ENCODE data around the gene CFAP73. TPM values are rescaled to one million over a fixed set of nuclear protein-coding genes. Genes with fewer than 3 reads are reported as not detected.
"Not testable (repeated sequence)": the region's sequence is repeated elsewhere in the genome, so short reads cannot be mapped to it uniquely, and the experiment has no call there.

The CFAP73 gene
- total RNA-seq, 8 experiments from 2014 or later: 0.22 to 2.1 (median 0.44) TPM; not detected in 2

DNA sequence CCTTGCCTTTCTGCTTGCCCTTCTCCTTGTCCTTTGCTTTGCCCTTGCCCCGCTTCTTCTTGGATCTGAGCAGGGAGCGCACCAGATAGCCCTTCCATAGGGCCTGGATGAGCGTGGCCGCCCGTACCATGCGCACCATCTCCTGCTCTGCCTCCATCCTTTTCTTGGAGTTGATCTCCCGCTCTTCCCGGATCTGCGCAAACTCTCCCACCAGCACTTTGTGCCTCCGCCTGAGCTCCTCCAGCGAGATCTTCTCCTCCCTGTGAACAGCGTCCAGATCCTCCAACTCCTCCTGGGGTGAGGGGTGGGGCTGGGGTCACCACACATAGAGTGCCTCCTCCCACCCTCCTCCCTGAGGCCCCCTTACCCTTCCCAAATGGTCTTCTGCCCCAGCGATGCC is 46.1 kb downstream of the CFAP73 start:
- Histone ChIP-seq H3K4me3 (no peak overlapping the region), H3K4me1 (replicated peaks in 1 of 2) (no peaks in the 10 kb centered on the region), H3K27ac (no peak overlapping the region)
- WGBS, 10 experiments: 80 to 100% (median 97%) methylated on average over 1 to 12 of the region's 13 CpGs; no CpG with 5 or more reads in 5 of the 10 experiments
- ATAC-seq (replicated peaks in 6 of 8): no peak
- in situ Hi-C loops (cut with MboI; ENCODE audit: low pct_unique_long_range_greater_than_20kb in 2 of 9, low sequenced_read_pairs in 9 of 9, unreplicated experiment in 9 of 9): no loop called here

DNA sequence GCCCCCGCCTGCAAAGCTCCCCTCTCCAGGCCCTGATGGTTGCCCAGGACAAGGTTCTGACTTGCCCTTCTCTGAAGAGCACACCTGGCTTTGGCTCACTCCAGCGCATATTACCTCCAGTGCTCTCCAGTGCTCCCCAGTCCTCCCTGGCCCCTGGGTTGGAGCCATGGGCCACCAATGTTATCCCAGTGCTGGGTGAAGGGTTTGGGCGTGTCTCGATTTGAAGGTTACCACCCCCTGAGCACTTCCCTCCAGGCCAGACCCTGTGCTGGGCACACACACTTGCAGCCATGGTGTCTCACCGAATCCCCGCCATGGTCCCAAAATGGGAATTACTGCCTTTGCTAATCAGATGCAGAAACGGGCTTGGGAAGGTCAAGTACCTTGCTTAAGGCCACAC is 47.1 kb downstream of the CFAP73 start:
- Histone ChIP-seq H3K4me1 (replicated peaks in 1 of 2) (no peaks in the 10 kb centered on the region), H3K27ac (no peak overlapping the region), H3K4me3 (no peak overlapping the region)
- in situ Hi-C loops (cut with MboI; ENCODE audit: low pct_unique_long_range_greater_than_20kb in 2 of 9, low sequenced_read_pairs in 9 of 9, unreplicated experiment in 9 of 9): no loop called here
- WGBS, 10 experiments: 80 to 100% (median 80%) methylated on average over 1 to 2 of the region's 7 CpGs; no CpG with 5 or more reads in 5 of the 10 experiments
- ATAC-seq (replicated peaks in 6 of 8): peak in 1 of 8 experiments; percentile 7

DNA sequence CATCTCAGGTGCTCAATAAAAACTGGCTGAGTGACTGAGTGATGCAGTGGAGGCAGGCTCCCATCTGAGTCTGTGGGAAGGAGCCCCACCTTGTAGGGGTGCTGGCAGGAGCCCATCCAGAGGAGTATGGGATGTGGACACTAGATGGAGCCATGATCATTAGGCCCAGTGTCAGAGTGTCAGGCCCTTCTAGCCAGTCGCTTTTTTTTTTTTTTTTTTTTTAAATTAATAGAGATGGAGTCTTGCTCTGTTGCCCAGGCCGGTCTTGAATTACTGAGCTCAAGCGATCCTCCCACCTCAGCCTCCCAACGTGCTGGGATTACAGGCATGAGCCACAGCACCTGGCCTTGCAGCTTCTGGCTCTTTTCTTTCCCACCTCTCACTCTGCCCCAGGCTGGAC is 47.5 kb downstream of the CFAP73 start:
- WGBS, 10 experiments: 0 to 33% (median 10%) methylated on average over 1 to 2 of the region's 4 CpGs; no CpG with 5 or more reads in 6 of the 10 experiments
- H3K27ac ChIP-seq: no peak overlapping the region
- no peaks in the 10 kb centered on the region for H3K4me1 ChIP-seq (replicated peaks in 1 of 2)
- peak; percentile 50 to 96 (median 68) for ATAC-seq (replicated peaks in 6 of 8)
- in situ Hi-C loops (cut with MboI; ENCODE audit: low pct_unique_long_range_greater_than_20kb in 2 of 9, low sequenced_read_pairs in 9 of 9, unreplicated experiment in 9 of 9): no loop called here
- no peak overlapping the region for H3K4me3 ChIP-seq

DNA sequence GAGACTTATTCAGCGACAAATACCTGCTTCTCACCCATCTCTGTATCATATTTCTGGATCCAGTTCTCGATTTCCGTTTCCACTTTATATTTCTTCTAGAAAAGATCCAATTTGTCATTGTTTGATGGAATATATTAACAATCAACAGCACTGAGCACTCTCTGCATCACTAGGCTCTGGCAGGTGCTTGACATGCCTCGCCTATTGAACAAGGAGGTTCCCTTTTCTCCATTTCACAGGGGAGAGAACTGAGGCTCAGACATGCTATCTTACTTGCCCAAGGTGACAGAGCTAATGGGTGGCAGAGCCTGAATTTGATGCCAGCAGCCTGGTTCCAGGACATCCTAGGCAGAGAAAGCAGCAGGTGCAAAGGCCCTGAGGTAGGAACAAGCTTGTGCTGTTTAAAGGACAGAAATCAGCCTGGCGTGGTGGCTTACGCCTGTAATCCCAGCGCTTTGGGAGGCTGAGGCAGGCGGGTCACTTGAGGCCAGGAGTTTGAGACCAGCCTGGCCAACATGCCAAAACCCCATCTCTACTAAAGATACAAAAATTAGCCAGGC is 48.1 kb downstream of the CFAP73 start:
- Histone ChIP-seq H3K27ac (no peak overlapping the region), H3K4me3 (no peak overlapping the region), H3K4me1 (replicated peaks in 1 of 2) (no peaks in the 10 kb centered on the region)
- ATAC-seq (replicated peaks in 6 of 8): no peak
- in situ Hi-C loops (cut with MboI; ENCODE audit: low pct_unique_long_range_greater_than_20kb in 2 of 9, low sequenced_read_pairs in 9 of 9, unreplicated experiment in 9 of 9): no loop called here
- WGBS, 10 experiments: 85 to 100% (median 97%) methylated on average over 2 to 8 of the region's 8 CpGs; no CpG with 5 or more reads in 3 of the 10 experiments

DNA sequence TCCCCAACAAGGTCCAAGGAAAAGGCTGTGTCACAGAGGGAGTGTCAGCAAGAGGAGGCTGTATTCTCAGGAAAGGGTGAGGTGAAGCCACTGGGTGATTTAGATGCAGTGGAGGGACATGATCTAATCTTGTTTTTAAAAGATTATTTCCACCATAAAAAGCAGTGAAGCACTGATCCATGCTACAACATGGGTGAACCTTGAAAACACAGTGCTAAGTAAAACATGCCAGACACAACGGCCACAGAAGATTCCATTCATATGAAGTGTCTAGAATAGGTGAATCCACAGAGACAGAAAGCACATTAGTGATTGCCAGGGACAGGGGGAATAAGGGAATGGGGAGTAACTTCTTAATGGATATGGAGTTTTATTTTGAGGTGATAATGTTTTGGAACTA is 48.8 kb downstream of the CFAP73 start:
- WGBS, 10 experiments: 20 to 100% (median 71%) methylated on average over 1 of the region's 1 CpG; no CpG with 5 or more reads in 2 of the 10 experiments

DNA sequence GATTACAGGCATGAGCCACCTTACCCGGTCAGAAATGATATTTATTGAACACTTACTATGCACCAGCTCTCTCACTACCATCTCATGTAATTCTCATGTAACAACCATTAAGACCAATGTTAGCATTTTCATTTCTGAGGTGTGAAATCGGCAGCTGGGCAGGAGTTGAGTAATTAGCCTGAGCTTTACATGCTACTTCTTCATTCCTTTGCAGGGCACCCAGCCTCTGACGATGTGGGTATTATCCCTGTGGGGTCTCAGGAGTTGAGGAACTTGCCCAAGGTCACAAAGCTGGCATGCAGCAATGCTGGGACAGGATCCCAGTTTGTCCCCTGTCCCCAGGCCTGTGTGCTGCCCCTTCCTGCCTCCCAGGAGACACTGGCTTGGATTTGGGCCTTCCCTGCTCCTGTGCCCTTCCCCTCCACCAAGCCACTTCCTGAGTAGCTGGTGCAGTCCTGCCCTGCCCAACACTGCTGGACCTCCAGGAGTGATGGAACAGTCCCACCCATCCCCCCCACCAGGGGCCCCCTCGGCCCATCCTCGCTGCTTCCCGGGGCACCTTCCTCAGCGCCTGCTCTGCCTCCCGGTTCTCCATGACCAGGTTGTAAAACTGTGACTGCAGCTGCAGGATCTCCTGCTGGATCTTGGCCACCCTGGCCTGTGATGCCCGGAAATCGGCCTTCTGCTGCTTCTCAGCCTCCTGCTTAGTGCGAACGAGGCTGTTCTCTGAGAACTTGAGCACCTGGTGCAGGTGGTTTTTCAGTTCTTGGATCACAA is 50.7 kb downstream of the CFAP73 start:
- Histone ChIP-seq H3K4me3 (no peak overlapping the region), H3K4me1 (replicated peaks in 1 of 2) (no peaks in the 10 kb centered on the region), H3K27ac (no peak overlapping the region)
- WGBS, 10 experiments: 80 to 100% (median 89%) methylated on average over 1 to 6 of the region's 12 CpGs; no CpG with 5 or more reads in 3 of the 10 experiments
- in situ Hi-C loops (cut with MboI; ENCODE audit: low pct_unique_long_range_greater_than_20kb in 2 of 9, low sequenced_read_pairs in 9 of 9, unreplicated experiment in 9 of 9): no loop called here
- ATAC-seq (replicated peaks in 6 of 8): no peak

More for the DNA sequence above, 48.8 kb downstream of the CFAP73 start:
- in situ Hi-C loops (cut with MboI; ENCODE audit: low pct_unique_long_range_greater_than_20kb in 2 of 9, low sequenced_read_pairs in 9 of 9, unreplicated experiment in 9 of 9): no loop called here
- Histone ChIP-seq H3K4me3 (no peak overlapping the region), H3K27ac (no peak overlapping the region), H3K4me1 (replicated peaks in 1 of 2) (no peaks in the 10 kb centered on the region)
- ATAC-seq (replicated peaks in 6 of 8): no peak

DNA sequence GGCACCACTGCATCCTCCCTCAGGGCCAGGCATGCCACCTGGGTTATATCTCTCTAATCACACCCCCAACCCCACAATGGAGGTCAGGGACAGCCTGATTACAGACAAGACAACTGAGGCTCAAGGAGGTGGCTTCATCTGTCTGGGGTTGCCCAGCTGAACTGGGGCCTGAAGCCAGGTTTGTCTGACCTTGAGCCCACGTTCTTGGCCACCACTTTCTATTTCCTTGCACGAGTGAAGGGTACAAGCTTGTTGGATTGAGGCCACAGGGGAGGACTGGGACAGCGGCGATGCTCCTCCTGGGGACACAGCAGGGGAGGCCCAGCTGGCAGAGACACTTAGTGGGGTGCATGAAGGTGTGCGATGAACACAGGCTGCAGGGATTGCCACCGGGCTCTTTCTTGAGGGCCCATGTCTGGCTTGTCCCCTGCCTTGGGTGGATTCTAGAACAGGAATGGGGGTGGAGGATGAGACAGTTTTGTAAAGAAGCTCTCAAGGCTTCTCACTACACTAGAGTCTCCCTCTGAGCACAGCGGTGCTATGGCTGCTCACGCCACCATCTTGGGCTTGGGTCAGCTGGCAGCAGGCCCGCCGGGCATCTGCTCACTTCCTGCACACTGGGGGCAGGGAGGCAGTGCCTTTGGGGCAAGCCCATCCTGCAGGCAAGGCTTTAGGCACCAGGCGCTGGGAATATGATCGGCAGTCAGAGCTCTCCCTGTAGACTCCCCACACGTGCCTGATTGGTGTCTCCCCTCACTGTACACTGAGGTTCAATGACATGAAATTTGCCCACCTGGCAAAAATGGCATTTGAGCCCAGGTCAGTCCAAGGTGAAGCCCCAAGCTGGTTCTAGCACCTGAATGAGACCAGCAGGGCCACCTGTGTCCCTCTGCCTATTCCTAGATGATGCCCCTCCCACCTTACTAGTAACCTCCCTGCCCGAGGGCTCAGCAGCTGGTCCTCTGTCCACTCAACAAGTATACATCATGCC is 52.0 kb downstream of the CFAP73 start:
- in situ Hi-C loops (cut with MboI; ENCODE audit: low pct_unique_long_range_greater_than_20kb in 2 of 9, low sequenced_read_pairs in 9 of 9, unreplicated experiment in 9 of 9): no loop called here
- WGBS, 10 experiments: 87 to 100% (median 94%) methylated on average over 1 to 7 of the region's 14 CpGs; no CpG with 5 or more reads in 2 of the 10 experiments
- H3K27ac ChIP-seq: no peak overlapping the region
- H3K4me1 ChIP-seq (replicated peaks in 1 of 2): no peaks in the 10 kb centered on the region
- ATAC-seq (replicated peaks in 6 of 8): no peak
- H3K4me3 ChIP-seq: no peak overlapping the region

DNA sequence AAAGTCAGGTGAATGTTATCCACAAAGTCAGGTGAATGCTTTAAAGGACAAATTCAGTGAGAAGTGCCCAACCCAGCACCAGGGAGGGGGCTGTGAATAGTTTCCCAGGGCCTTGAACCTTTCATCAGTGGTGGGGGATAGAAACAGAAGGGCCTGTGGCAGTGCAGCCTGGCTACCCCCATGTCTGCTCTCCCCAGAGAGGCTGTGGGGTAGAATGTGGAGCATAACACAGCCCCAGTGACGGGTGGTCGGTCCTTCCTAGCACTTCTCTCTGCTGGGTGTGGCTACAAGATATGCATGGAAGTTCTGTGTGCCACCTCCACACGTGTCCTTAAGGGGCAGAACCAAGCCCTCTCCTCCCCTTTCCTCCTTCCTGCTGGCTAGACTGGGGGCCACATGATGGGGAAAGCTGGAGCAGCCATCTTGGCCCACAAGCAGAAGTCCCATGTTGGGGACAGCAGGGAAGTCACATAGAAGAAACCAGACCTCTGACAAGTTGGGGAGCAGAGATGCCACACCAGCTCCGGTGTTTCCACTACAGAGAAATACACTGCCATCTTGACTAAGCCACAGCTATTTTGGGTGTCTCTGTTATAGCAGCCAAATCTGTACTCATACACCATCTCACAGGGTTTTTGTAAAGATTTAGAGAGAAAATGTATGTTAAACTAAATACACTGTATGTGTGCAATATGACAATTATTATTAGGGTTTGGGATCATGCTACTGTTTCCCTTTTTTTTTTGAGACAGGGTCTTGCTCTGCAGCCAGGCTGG is 53.0 kb downstream of the CFAP73 start:
- Histone ChIP-seq H3K4me3 (no peak overlapping the region), H3K4me1 (replicated peaks in 1 of 2) (no peaks in the 10 kb centered on the region), H3K27ac (no peak overlapping the region)
- peak in 3 of 8 experiments; percentile 61 to 76 (median 70) for ATAC-seq (replicated peaks in 6 of 8)
- in situ Hi-C loops (cut with MboI; ENCODE audit: low pct_unique_long_range_greater_than_20kb in 2 of 9, low sequenced_read_pairs in 9 of 9, unreplicated experiment in 9 of 9): no loop called here
- 83 to 100% (median 83%) methylated on average over 1 to 2 of the region's 4 CpGs; no CpG with 5 or more reads in 5 of the 10 experiments for WGBS, 10 experiments

DNA sequence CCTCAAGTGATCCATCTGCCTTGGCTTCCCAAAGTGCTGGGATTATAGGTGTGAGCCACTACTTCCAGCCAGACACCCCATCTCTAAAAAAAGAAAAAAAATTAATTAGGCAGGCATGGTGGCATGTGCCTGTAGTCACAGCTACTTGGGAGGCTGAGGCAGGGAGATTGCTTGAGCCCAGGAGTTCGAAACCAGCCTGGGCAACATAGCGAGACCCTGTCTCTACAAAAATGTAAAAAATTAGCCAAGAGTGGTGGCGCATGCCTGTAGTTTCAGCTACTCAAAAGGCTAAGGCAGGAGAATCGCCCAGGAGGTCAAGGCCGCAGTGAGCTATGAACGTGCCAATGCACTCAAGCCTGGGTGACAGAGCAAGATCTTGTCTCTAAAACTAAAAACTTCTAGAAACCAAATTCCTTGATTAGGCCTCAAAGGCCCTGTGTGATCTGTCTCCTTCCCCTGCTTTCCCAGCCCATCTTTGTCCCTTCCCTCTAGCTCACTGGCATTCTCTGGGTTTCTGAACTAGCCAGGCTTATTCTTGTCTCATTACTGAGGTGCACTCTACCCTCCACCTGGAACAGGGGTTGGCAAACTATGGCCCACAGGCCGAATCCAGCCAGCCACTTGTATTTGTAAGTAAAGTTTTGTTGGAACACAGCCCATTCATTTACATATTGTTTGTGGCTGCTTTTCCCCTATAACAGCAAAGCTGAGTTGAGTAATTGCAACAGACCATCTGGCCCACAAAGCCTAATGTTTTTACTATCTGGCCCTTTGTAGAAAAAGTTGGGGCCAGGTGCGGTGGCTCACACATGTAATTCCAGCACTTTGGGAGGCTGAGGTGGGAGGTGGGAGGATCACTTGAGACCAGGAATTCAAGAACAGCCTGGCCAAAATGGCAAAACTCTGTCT is 54.6 kb downstream of the CFAP73 start:
- Histone ChIP-seq H3K4me1 (replicated peaks in 1 of 2) (no peaks in the 10 kb centered on the region), H3K4me3 (no peak overlapping the region), H3K27ac (no peak overlapping the region)
- ATAC-seq (replicated peaks in 6 of 8): peak in 3 of 8 experiments; percentile 28 to 53 (median 43)
- 74 to 95% (median 82%) methylated on average over 1 to 7 of the region's 8 CpGs; no CpG with 5 or more reads in 1 of the 10 experiments for WGBS, 10 experiments
- in situ Hi-C loops (cut with MboI; ENCODE audit: low pct_unique_long_range_greater_than_20kb in 2 of 9, low sequenced_read_pairs in 9 of 9, unreplicated experiment in 9 of 9): no loop called here

DNA sequence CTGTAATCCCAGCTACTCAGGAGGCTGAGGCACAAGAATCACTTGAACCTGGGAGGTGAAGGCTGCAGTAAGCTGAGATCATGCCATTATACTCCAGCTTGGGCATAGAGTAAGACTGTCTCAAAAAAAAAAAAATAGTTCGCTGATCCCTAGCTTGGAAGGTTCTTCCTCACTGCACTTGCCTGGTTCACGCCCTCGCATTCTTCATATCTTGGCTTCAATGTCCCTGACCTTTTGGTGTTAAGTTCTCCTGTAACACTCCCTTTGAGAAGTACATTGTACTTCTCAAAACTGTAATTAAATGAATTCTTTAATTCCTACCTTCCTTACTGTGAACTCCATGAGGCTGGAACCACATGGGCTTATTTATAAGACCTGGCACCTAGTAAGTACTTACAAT is 55.3 kb downstream of the CFAP73 start:
- Histone ChIP-seq H3K27ac (no peak overlapping the region), H3K4me1 (replicated peaks in 1 of 2) (no peaks in the 10 kb centered on the region), H3K4me3 (no peak overlapping the region)
- in situ Hi-C loops (cut with MboI; ENCODE audit: low pct_unique_long_range_greater_than_20kb in 2 of 9, low sequenced_read_pairs in 9 of 9, unreplicated experiment in 9 of 9): no loop called here
- peak in 2 of 8 experiments; percentile 19 to 55 for ATAC-seq (replicated peaks in 6 of 8)
- 45 to 100% (median 100%) methylated on average over 1 to 3 of the region's 3 CpGs; no CpG with 5 or more reads in 2 of the 10 experiments for WGBS, 10 experiments

DNA sequence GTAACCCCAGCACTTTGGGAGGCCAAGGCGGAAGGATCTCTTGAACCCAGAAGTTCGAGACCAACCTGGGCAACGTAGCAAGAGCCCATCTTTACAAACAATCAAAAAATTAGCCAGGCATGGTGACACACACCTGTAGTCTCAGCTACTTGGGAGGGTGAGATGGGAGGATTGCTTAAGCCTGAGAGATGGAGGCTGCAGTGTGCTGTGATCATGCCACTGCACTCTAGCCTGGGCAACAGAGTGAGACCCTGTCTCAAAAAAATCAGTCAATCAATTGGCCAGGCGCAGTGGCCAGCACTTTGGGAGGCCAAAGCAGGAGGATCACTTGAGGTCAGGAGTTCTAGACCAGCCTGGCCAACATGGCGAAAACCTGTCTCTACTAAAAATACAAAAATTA is 57.3 kb downstream of the CFAP73 start:
- in situ Hi-C loops (cut with MboI; ENCODE audit: low pct_unique_long_range_greater_than_20kb in 2 of 9, low sequenced_read_pairs in 9 of 9, unreplicated experiment in 9 of 9); ATAC-seq (replicated peaks in 6 of 8); H3K4me1 ChIP-seq (replicated peaks in 1 of 2); H3K4me3 ChIP-seq; H3K27ac ChIP-seq: not testable (repeated sequence)
- WGBS, 10 experiments: 90 to 100% (median 100%) methylated on average over 1 to 5 of the region's 5 CpGs; no CpG with 5 or more reads in 4 of the 10 experiments
